CD14-positive monocyte (primary cell): ENCODE measurements around the gene CUL2. TPM values are rescaled to one million over a fixed set of nuclear protein-coding genes. Genes with fewer than 3 reads are reported as not detected.
"Not testable (repeated sequence)": the region's sequence is repeated elsewhere in the genome, so short reads cannot be mapped to it uniquely, and the experiment has no call there.

Experiments
- DNase-seq, 3 donors: peaks; one replicate each; pipeline ENCODE4 v3.0.0-alpha.2; 2011 to 2022
- H2AFZ ChIP-seq: 2 replicates; pipeline ENCODE4 v1.6.0; 2012; ENCODE audit warnings: mild to moderate bottlenecking, low read depth, low read length, inconsistent platforms; ENCODE audit not compliant: insufficient read depth, poor library complexity, severe bottlenecking
- H3K27ac ChIP-seq, 2 donors: 1 replicate in 1 of 2; 2 replicates in 1 of 2; pipeline ENCODE4 v1.5.1; 2012 to 2013; ENCODE audit warnings: low read length in 2 of 2, control low read depth in 1 of 2, inconsistent platforms in 1 of 2, low read depth in 1 of 2, mild to moderate bottlenecking in 1 of 2
- H3K27me3 ChIP-seq, 2 donors: one replicate each; pipeline versions ENCODE4 v1.6.0 to v1.6.1; 2011 to 2013; ENCODE audit warnings: low read length in 2 of 2; ENCODE audit not compliant: control insufficient read depth in 2 of 2, insufficient read depth in 2 of 2
- H3K36me3 ChIP-seq, 2 donors: replicated peaks in 1 of 2; 1 replicate in 1 of 2; 2 replicates in 1 of 2; pipeline versions ENCODE4 v1.5.1 to v1.6.1; 2012 to 2013; ENCODE audit warnings: low read length in 2 of 2, control low read depth in 1 of 2, inconsistent platforms in 1 of 2, mild to moderate bottlenecking in 1 of 2; ENCODE audit not compliant: insufficient read depth in 2 of 2, control insufficient read depth in 1 of 2
- H3K4me1 ChIP-seq, 2 donors: 1 replicate in 1 of 2; 2 replicates in 1 of 2; pipeline versions ENCODE4 v1.5.1 to v1.6.1; 2012 to 2013; ENCODE audit warnings: low read length in 2 of 2, control low read depth in 1 of 2, inconsistent platforms in 1 of 2, mild to moderate bottlenecking in 1 of 2, moderate library complexity in 1 of 2; ENCODE audit not compliant: insufficient read depth in 2 of 2, control insufficient read depth in 1 of 2
- H3K4me2 ChIP-seq: replicated peaks from 2 replicates; pipeline ENCODE3; 2012; ENCODE audit warnings: low read length, moderate library complexity, mild to moderate bottlenecking; ENCODE audit not compliant: poor library complexity, severe bottlenecking; ENCODE audit errors: extremely low read depth
- H3K4me3 ChIP-seq, 3 experiments: fragments of 200-600 bp in 1 of 3; sonication (generic) in 1 of 3; replicated peaks in 1 of 3; 1 replicate in 2 of 3; 2 replicates in 1 of 3; pipeline ENCODE4 v1.5.1; 2011 to 2013; ENCODE audit warnings: low read length in 3 of 3, mild to moderate bottlenecking in 3 of 3, control low read depth in 2 of 3, low read depth in 2 of 3, inconsistent platforms in 1 of 3, moderate library complexity in 1 of 3
- H3K79me2 ChIP-seq: 2 replicates; pipeline ENCODE4 v1.6.0; 2012; ENCODE audit warnings: mild to moderate bottlenecking, control low read depth, inconsistent platforms, low read length, moderate library complexity; ENCODE audit not compliant: insufficient read depth
- H3K9ac ChIP-seq: 2 replicates; pipeline ENCODE4 v1.6.0; 2017; ENCODE audit warnings: low read length, mild to moderate bottlenecking; ENCODE audit not compliant: insufficient read depth, poor library complexity, severe bottlenecking
- H3K9me3 ChIP-seq, 2 donors: replicated peaks in 1 of 2; 1 replicate in 1 of 2; 2 replicates in 1 of 2; pipeline versions ENCODE4 v1.5.1 to v1.6.1; 2012 to 2013; ENCODE audit warnings: low read length in 2 of 2, control low read depth in 1 of 2; ENCODE audit not compliant: control insufficient read depth in 1 of 2, insufficient read depth in 1 of 2
- H4K20me1 ChIP-seq: 2 replicates; pipeline ENCODE4 v1.6.0; 2012; ENCODE audit warnings: mild to moderate bottlenecking, low read length, control low read depth, moderate library complexity; ENCODE audit not compliant: insufficient read depth
- H3K27ac Mint-ChIP-seq, 7 donors: one replicate each; pipeline ENCODE4 v1.8.0; 2020; ENCODE audit warnings: mild to moderate bottlenecking in 7 of 7, mixed read lengths in 7 of 7, moderate library complexity in 6 of 7, inconsistent platforms in 2 of 7
- H3K27me3 Mint-ChIP-seq, 3 donors: one replicate each; pipeline ENCODE4 v1.8.0; 2021 to 2022; ENCODE audit warnings: low read depth in 3 of 3, mild to moderate bottlenecking in 3 of 3, mixed read lengths in 3 of 3, moderate library complexity in 3 of 3, inconsistent platforms in 1 of 3
- H3K36me3 Mint-ChIP-seq, 2 donors: one replicate each; pipeline ENCODE4 v1.8.0; 2020; ENCODE audit warnings: mixed read lengths in 2 of 2, inconsistent platforms in 1 of 2, mild to moderate bottlenecking in 1 of 2
- H3K4me1 Mint-ChIP-seq: one replicate; pipeline ENCODE4 v1.8.0; 2020; ENCODE audit warnings: mild to moderate bottlenecking, mixed read lengths
- H3K4me3 Mint-ChIP-seq, 2 donors: one replicate each; pipeline ENCODE4 v1.8.0; 2020; ENCODE audit warnings: mild to moderate bottlenecking in 2 of 2, mixed read lengths in 2 of 2, moderate library complexity in 1 of 2
- H3K9me3 Mint-ChIP-seq, 7 donors: one replicate each; pipeline ENCODE4 v1.8.0; 2020 to 2022; ENCODE audit warnings: mixed read lengths in 7 of 7, mild to moderate bottlenecking in 6 of 7, moderate library complexity in 6 of 7, inconsistent platforms in 2 of 7
- CTCF ChIP-seq: fragments of 200-600 bp; IDR thresholded peaks from one replicate; pipeline ENCODE4 v1.8.0; 2022; ENCODE audit warnings: antibody characterized with exemption, mild to moderate bottlenecking
- WGBS: methylation state at CpG from one replicate; pipeline ENCODE4 v1.1.5; 2013; ENCODE audit warnings: missing lambda C conversion rate; ENCODE audit not compliant: insufficient coverage; 5-methylcytosine and 5-hydroxymethylcytosine counted together
- intact Hi-C, 2 donors: fragments of 100-400 bp; cut with micrococcal nuclease; formaldehyde crosslinking; loops; one replicate each; pipeline versions ENCODE4 v1.15.0 to v1.15.1; 2023
- polyA plus RNA-seq, 3 donors: library from polyadenylated mRNA; depleted of rRNA in 1 of 3; unstranded in 2 of 3; stranded (reverse) in 1 of 3; fragments of 300-500 nt in 2 of 3; fragments of >200 nt in 1 of 3; fragmentation: Illumina TruSeq in 2 of 3; gene quantifications; 1 replicate in 2 of 3; 2 replicates in 1 of 3; pipeline ENCODE4 v1.2.3, GENCODE V29; 2012 to 2021

Gene CUL2
- polyA plus RNA-seq, 3 donors = 10.2 to 22.8 (median 12.9) TPM

- H3K4me1 ChIP-seq = no peaks in the 10 kb centered on the region
- peaks cover 77 to 83% of the 10 kb centered on the region in 2 donors for H3K36me3 Mint-ChIP-seq
- H3K27ac Mint-ChIP-seq = peak overlapping the region in 1 of 7 donors; percentile 46
- TF ChIP-seq CTCF = no peak
- H3K9ac ChIP-seq = no peak overlapping the region
- no peaks in the 10 kb centered on the region for H3K79me2 ChIP-seq
- no peak overlapping the region for H2AFZ ChIP-seq
- 80% methylated on average over 1 of the region's 2 CpGs for WGBS
- H3K27me3 Mint-ChIP-seq = no peaks in the 10 kb centered on the region
- H3K4me3 Mint-ChIP-seq = no peak overlapping the region
- H3K4me1 Mint-ChIP-seq = peaks cover 11% of the 10 kb centered on the region
- H3K9me3 ChIP-seq = no peaks in the 10 kb centered on the region
- intact Hi-C loops = no loop called here
- no peaks in the 10 kb centered on the region for H3K27me3 ChIP-seq
- no peak overlapping the region for H3K4me3 ChIP-seq
- DNase-seq = no peak
- no peak overlapping the region for H3K27ac ChIP-seq
- H3K9me3 Mint-ChIP-seq = no peaks in the 10 kb centered on the region
- H3K36me3 ChIP-seq = peaks cover 71 to 86% of the 10 kb centered on the region in 2 donors
- H3K4me2 ChIP-seq = no peak overlapping the region
- H4K20me1 ChIP-seq = no peaks in the 10 kb centered on the region
Measured at GRCh38 chr10:35046074-35046473, 44.1 kb downstream of the CUL2 start.

GRCh38 chr10:35045275-35045674 lies 44.9 kb downstream of the CUL2 start:
- H3K79me2 ChIP-seq, H3K27me3 ChIP-seq, H2AFZ ChIP-seq, H3K4me2 ChIP-seq, H3K27ac ChIP-seq, H3K9ac ChIP-seq, H3K4me1 ChIP-seq, DNase-seq, H4K20me1 ChIP-seq, H3K4me3 ChIP-seq, H3K9me3 Mint-ChIP-seq, intact Hi-C loops, H3K27me3 Mint-ChIP-seq, H3K4me3 Mint-ChIP-seq, H3K9me3 ChIP-seq: not testable (repeated sequence)
- Mint-ChIP-seq H3K27ac (peak overlapping the region in 1 of 7 donors; percentile 69), H3K4me1 (peaks cover 11% of the 10 kb centered on the region), H3K36me3 (peaks cover 81 to 84% of the 10 kb centered on the region in 2 donors)
- peaks cover 78 to 86% of the 10 kb centered on the region in 2 donors for H3K36me3 ChIP-seq
- WGBS = 100% methylated on average over 2 of the region's 6 CpGs
